Measurements from ENCODE around the gene ARID3C.

Gene ARID3C

DNA sequence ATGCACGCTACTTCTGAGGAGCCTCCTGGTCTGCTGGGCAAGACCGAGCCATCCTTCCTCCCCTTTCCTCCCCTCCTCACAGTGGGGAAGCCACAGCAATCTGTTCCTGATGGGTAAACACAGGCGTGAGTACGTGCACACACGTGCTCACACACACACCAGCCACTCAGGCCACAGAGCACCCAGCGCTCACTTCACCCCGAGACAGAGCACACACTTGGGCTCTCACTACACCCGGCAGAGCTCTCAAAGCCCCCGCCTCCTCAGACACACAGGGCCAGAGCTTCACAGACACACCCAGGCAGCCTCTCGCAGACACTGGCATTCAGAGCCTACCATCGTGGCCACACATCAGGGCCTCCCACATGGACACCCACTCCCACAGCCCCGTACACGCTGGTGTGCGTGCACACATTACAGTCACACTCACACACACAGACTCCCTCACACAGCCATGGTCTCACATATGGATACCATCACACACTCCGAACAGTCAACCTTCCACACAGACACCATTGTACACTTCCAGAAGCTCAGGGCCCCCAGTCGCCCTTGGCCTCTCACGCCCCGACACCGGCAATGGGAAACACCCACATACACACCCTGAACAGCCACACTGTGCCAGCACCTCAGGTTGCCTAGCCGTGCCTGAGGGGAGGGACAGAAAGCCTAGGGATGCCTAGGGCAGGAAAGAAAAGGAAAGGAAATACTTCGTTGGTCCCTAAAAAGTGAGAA, 52.8 kb downstream of the ARID3C start:
- no peak for FAIRE-seq

DNA sequence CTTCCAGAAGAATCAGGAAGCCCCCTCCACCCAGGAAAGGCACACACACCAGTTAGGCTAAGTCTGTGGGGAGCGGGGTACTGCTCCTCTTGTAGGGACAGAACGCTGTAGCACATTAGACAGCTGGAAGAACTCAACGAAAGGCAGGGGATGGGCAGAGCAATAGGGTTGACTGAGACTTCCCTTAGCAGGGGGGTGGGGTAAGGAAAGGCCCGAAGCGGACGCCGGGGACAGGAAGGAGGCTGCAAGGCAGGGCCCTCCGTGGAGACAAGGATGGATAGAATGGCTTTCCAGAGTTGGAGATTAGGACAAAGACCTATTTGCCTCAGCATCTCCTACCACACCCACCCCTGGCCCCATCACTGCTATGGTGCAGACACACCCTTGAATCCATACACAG, 53.6 kb downstream of the ARID3C start:
- no peak for FAIRE-seq

DNA sequence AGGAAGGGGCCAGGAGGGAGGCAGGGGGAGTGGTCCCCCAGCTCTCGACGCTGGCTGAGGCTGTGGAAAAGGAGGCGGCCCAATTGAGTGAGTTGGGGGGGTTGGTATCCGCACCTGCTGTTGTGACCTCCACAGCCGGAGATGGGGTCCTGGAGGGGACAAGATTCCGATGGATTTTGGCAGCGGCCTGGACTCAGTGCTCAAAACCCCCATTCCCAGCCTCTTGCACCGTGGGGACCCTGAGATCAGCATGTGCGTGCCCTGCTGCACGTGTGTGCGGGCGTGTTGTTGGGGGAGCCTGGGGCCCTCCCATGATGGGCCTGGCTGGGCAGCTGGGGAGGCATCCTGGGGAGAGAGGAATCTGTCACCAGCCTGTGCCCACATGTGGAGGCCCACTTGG, 54.3 kb downstream of the ARID3C start:
- FAIRE-seq, result no peak

DNA sequence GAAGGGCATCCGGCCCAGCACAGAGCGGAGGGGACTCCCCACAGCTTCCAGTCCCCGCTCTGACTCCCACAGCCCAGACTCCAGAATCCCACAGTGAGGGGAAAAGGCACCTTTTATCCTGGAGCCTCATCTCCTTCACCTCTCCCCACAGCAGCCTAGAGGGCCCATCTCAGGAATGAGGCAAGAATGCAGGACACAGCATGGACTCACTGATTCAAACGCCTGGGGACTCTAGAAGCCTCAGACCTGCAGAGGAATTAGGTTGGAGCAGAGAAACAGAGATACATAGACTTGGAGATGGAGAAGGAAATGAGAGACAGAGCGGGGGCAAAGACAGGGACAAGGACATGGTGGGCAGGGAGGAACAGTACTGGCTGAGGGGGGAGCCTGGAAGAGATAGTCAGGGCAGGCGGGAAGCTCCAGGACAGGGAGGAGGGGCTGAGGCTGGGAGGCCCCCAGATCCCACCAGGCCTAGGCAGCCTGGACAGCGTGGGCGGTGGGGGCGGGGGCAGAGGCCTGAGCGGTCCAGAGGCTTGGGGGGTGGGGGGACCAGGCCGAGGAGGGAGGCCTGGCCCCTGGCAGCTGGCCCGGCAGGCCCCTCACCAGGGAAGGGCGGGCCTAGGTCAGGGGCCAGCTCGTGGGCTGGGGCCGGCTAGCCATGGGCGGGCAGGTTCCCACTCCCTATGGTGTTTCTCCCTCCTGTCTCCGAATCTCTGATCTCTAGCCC, 55.1 kb downstream of the ARID3C start:
- no peak for FAIRE-seq

DNA sequence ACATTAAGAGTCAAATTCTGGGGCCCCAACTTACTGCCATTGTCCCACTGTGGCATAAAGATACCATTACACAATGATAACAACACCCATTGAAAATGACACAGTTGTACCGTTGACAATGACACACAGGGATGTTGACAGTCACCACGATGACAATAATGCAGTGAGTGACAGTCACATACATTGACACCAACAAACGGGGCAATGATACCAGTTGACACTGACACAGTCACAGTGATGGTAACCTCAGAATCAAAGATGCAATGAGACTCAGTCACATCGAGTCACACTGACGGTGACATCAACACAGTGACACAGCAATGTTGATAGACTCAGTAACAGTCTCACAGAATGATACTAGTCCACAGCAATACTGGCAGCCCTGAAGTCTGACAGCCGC, 56.2 kb downstream of the ARID3C start:
- no peak for FAIRE-seq

DNA sequence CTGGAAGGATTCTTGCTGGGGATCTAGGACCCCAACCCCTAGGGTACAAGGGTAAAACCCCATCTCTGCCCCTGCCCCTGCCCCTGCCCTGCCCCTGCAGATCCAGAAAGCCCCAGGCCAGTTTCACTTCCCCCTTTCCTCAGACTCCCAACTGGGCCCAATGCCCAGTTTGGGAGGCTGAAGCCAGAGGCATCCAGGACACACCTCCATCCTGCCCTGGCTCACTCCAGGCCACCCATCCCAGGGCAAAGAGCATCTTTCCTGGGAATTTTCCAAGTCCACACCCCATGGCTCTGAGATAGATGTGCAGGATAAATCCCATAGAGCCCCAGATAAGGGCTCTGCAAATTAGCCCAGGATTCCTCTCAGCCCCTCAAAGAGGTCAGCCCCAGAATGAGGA, 56.8 kb downstream of the ARID3C start:
- no peak for FAIRE-seq

DNA sequence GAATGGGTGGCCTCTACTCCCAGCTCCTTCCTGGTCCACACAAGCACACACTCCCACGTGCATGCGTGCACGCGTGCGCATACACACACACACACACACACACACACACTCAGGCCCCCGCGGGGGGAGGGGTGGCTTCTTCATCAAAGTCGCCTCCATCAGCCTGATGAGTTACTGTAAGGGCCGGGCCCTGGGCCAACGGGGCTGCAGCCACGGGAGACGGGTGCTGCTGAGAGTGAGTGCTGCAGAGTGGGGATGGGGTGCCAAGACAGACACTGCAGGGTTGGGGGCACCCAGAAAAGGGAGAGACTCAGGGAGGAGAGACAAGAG, 57.4 kb downstream of the ARID3C start:
- no peak for FAIRE-seq
